Inferior parietal cortex (tissue), 1 donor: ENCODE data around the gene TM7SF3.

ENCODE experiments used
- DNase-seq: peaks from one replicate; pipeline ENCODE4 v3.0.0-alpha.2; 2016; ENCODE audit errors: extremely low spot score

Gene TM7SF3

DNA sequence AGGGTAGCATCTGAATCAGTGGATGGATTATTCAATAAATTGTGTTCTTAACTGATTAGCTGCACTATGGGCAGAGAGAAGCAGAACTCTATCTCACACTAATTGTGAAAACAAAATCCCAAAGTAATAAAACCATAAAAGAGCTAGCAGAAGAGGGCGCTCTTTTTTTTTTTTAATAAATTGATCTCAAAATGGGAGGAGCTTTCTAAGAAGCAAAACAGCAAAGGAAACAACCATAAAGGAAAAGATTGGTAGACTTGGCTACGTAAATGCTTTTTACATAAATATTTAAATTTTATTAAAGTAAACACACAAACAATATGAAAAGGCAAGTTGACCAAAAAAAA is 1.5 kb upstream of the TM7SF3 start:
- no peak for DNase-seq

GRCh38 chr12:27014859-27015729 is 910 bp upstream of the TM7SF3 start:
- peak; percentile 47 for DNase-seq

DNA sequence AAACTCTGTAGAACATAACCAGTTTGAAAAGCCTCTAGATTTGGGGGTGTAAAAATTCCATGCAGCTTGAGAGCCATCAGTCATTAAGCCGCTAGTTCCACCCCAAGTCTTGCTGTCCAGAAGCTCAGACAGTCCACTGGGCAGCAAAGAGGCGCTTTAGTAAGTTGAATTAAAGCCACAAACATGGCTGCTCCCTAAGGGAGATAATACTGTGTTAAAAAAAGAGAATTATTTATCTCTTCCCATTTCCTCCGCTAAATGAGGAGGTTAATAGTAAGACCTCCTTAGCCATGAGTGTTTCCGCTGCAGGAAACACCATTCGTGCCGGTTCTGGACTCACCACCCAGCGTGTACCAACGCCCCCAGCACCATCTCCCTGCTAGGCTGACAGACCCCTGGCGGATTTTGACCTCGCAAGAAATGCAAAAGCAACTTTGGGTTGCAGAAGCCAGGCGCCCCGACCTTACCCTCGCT is 536 bp downstream of the TM7SF3 start:
- DNase-seq: no peak

GRCh38 chr12:27012982-27013255 is 1.3 kb downstream of the TM7SF3 start:
- DNase-seq: no peak

GRCh38 chr12:27012239-27012981 is 1.8 kb downstream of the TM7SF3 start:
- no peak for DNase-seq

DNA sequence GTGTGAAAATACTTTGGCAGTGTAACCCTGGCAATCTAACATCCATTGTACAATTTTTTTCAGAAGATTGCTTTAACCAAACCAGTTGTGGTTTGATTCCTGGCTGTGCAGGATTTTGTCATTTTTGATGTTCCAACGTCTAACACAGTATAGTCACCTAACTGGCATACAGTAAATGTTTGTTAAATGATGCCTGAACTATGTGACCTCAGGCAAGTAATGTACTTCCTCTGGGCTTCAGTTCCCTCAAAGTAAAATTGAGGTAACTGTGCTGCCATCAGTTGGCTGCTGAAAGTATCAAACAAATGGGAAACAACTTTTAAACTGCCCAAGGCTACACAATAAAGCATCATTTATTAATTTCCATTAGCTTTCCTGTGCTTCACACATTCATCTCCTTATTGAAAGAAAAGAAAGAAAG is 4.3 kb downstream of the TM7SF3 start:
- no peak for DNase-seq

GRCh38 chr12:27008081-27008480 is 6.1 kb downstream of the TM7SF3 start:
- no peak for DNase-seq

GRCh38 chr12:27006797-27007467 is 7.3 kb downstream of the TM7SF3 start:
- no peak for DNase-seq

GRCh38 chr12:27005495-27005894 is 8.7 kb downstream of the TM7SF3 start:
- DNase-seq: no peak

DNA sequence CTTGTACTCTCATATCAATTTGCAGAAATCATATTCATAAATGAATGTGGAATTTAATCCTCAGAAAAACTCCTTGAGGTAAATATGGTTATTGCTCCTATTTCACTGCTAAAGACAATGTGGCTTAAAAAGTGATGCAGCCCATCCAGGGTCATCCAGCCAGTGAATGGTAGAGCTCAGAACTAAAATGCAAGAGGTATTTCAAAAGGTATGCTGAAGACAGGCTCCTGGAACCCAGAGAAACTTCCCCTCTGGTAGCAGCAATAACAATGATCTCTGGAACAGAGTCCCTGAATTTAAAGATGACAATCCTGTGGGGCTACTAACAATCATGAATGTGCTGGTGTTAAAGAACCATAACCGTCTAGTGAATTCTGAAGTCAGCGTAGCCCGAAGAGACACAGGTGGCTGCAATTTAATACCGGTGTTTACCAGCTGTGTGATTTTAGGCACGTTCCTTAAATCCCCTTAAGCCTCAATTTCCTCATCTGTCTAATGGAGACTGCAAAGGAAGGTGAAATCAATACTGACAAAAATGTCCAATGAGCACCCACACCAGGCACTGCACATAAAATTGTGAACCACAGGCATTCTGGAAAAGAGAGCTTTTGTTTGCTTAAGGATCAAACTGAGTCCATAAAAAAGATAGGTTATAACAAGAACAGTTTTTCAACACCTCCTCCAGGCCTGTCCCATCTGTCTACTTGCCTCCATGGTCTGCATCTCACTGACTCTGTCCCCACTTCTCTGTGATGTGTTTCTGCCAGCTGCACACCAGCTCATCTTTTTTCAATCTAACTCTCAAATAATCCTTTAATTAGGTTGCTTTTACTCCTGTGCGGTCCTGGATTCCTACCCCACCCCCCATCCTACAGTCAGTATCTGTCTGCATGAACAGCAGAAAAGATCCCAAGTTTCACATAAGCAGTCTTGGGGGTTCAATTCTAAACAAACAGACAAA is 10.5 kb downstream of the TM7SF3 start:
- no peak for DNase-seq

DNA sequence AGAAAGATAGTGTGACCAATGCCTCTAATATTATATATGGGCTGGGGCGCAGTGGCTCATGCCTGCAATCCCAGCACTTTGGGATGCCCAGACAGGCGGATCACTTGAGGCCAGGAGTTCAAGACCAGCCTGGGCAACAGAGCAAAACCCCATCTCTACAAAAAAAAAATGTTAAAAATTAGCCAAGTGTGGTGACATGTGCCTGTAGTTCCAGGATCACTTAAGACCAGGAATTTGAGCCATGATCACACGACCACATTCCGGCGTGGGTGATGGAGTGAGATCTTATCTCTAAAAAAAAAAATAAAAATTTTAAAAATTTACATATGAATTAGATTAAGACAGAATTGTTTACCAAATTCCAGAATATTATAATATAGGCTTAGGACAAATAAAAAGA is 12.0 kb downstream of the TM7SF3 start:
- no peak for DNase-seq

GRCh38 chr12:27001663-27002062 is 12.5 kb downstream of the TM7SF3 start:
- DNase-seq: no peak

- DNase-seq: no peak
These were observed 13.2 kb downstream of the TM7SF3 start for GRCh38 chr12:27000961-27001360.

- DNase-seq: no peak
These were observed 17.2 kb downstream of the TM7SF3 start for GRCh38 chr12:26997003-26997402.

GRCh38 chr12:26995706-26996105 is 18.5 kb downstream of the TM7SF3 start:
- no peak for DNase-seq

DNA sequence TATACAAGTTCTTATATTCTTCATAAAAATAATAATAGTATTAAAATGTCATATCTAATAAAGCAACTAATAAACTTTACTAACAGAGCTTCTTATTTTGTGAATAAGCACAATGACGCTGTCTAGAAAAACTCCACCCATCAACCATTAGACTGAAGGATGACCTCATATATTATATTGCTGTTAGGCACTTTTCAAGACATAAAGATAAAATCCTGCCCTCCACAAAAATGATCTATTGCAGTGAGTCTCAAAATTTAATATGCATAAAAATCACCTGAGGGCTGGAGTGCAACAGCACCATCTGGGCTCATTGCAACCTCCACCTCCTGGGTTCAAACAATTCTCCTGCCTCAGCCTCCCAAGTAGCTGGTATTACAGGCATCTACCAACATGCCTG is 20.1 kb downstream of the TM7SF3 start:
- DNase-seq: no peak

- no peak for DNase-seq
These were observed 22.4 kb downstream of the TM7SF3 start for GRCh38 chr12:26991826-26992225.

GRCh38 chr12:26989873-26990272 is 24.3 kb downstream of the TM7SF3 start:
- DNase-seq: no peak

GRCh38 chr12:26988703-26989102 is 25.5 kb downstream of the TM7SF3 start:
- no peak for DNase-seq

DNA sequence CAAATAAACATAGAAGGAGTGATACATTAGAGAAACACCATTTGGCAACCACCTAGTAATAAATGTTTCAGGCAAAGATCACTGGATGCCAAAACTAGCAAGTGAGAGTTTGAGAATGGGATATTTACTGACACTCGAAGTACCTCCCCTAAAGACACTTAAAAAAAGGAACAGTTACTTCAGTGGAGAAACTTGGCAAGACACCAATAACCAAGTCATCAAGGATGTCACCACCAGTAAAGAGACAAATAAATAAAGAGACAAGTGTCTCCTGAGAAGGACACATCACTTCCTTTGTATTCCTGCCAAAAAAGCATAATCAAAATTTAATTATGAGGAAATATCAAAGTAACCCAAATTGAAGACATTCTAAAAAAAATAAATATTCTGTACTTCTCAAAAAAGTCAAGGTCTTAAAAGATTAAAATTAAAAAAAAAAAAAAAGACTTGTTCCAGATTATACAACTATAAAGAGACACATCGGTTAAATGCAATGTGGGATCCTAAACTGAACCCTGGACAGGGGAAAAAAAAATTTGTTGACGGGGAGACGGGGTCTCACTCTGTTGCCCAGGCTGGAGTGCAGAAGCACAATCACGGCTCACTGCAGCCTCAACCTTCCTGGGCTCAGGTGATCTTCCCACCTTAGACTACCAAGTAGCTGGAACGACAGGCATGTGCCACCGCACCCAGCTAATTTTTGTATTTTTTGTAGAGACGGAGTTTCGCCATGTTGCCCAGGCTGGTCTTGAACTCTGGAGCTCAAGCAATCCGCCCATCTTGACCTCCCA is 26.4 kb downstream of the TM7SF3 start:
- DNase-seq: no peak

DNA sequence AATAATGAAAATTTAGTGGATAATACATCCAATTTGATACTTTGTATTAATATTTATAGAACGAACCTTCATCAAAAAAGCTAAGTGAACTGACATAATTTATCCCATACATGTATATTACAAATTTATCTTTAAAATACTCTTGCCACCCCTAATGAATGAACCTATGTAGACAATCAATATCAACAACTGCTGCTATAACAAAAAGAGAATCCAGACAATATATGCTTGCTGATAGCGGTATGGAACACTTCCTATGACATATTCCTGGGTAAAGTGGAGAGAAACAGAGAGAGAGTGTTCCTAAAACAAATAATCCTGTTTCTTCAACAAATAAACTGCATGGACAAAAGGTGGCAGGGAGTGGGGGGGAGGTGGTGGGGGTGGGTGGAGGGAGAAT is 31.3 kb downstream of the TM7SF3 start:
- no peak for DNase-seq
